NCI-H187 treated with DMSO at 0.1 percent for 48 hours (cell line): ENCODE measurements around the gene QSOX1.

ENCODE experiments used
- DNase-seq: peaks from one replicate; lab custom pipeline; 2025; lab: John Stamatoyannopoulos, UW

The QSOX1 gene

GRCh38 chr1:180235502-180236239 is 81.0 kb downstream of the QSOX1 start:
- no peak for DNase-seq

- DNase-seq: no peak
Measured at GRCh38 chr1:180236698-180237509, 82.2 kb downstream of the QSOX1 start.

GRCh38 chr1:180237869-180238476 is 83.3 kb downstream of the QSOX1 start:
- DNase-seq: no peak

- no peak for DNase-seq
Measured at GRCh38 chr1:180238675-180239074, 84.0 kb downstream of the QSOX1 start.

- DNase-seq: no peak
Measured at GRCh38 chr1:180239145-180240096, 84.8 kb downstream of the QSOX1 start.

GRCh38 chr1:180241716-180242544 is 87.3 kb downstream of the QSOX1 start:
- DNase-seq: no peak

- DNase-seq: no peak
Measured at GRCh38 chr1:180243517-180244221, 89.0 kb downstream of the QSOX1 start.

- no peak for DNase-seq
Measured at GRCh38 chr1:180244840-180245239, 90.2 kb downstream of the QSOX1 start.

- no peak for DNase-seq
Measured at GRCh38 chr1:180246579-180246978, 91.9 kb downstream of the QSOX1 start.

GRCh38 chr1:180247061-180247460 is 92.4 kb downstream of the QSOX1 start:
- no peak for DNase-seq

GRCh38 chr1:180247580-180247979 is 92.9 kb downstream of the QSOX1 start:
- no peak for DNase-seq

- no peak for DNase-seq
Measured at GRCh38 chr1:180248176-180248575, 93.5 kb downstream of the QSOX1 start.

- no peak for DNase-seq
Measured at GRCh38 chr1:180248731-180249681, 94.3 kb downstream of the QSOX1 start.

GRCh38 chr1:180249725-180250498 is 95.2 kb downstream of the QSOX1 start:
- no peak for DNase-seq

- DNase-seq: no peak
Measured at GRCh38 chr1:180250499-180250770, 95.8 kb downstream of the QSOX1 start.

- DNase-seq: no peak
Measured at GRCh38 chr1:180250883-180251509, 96.3 kb downstream of the QSOX1 start.

- no peak for DNase-seq
Measured at GRCh38 chr1:180251526-180252305, 97.0 kb downstream of the QSOX1 start.
